ENCODE measurements around the gene FAM229B. TPM values are rescaled to one million over a fixed set of nuclear protein-coding genes. Genes with fewer than 3 reads are reported as not detected.

FAM229B gene
- total and polyA plus RNA-seq, 9 of the 15 experiments (the other 6 are each of a cell fraction or from before 2014, with no cell fraction given) = 3.3 to 17.4 (median 5.8) TPM

- TF ChIP-seq NR2C1 (IDR thresholded peaks at IDR 0.05) (peak; percentile 66; the same call in 1 of the 2 replicates), NR2C1 (tag; IDR thresholded peaks at IDR 0.05) (peak; percentile 71), ETV1 (tag; conservative IDR thresholded peaks at IDR 0.05; ENCODE audit: low read depth) (peak; percentile 31; the same call in 1 of the 2 replicates), TBP (optimal IDR thresholded peaks at IDR 0.05; ENCODE audit: low read depth, low read length) (peak; percentile 36), GABPB1 (CRISPR knock-in tag; IDR thresholded peaks at IDR 0.05) (0 out of 2 replicates have a peak, but pooled peaks have one; percentile 28), NCOR1 (IDR thresholded peaks at IDR 0.05) (0 out of 2 replicates have a peak, but pooled peaks have one; percentile 38), SAP30 (IDR thresholded peaks at IDR 0.05; ENCODE audit: borderline replicate concordance, insufficient read depth, low read depth, low read length, poor library complexity, severe bottlenecking) (no peak), MYNN (IDR thresholded peaks at IDR 0.05) (no peak), MYNN (CRISPR knock-in tag; IDR thresholded peaks at IDR 0.05) (no peak), SMARCA4 (IDR thresholded peaks at IDR 0.05) (0 out of 2 replicates have a peak, but pooled peaks have one; percentile 43), LCOR (CRISPR knock-in tag; IDR thresholded peaks at IDR 0.05) (0 out of 2 replicates have a peak, but pooled peaks have one; percentile 58), JUND (IDR thresholded peaks at IDR 0.05; ENCODE audit: borderline replicate concordance, low read depth, low read length) (0 out of 2 replicates have a peak, but pooled peaks have one; percentile 19), JUND (tag; IDR thresholded peaks at IDR 0.05; ENCODE audit: borderline replicate concordance, low read depth, low read length) (no peak; the same call in 2 of the 3 replicates), RAD21 (CRISPR knock-in tag; conservative IDR thresholded peaks at IDR 0.05 in 1 of 2, IDR thresholded peaks at IDR 0.05 in 1 of 2) (peak; percentile 86 to 89), ZNF766 (CRISPR knock-in tag; conservative IDR thresholded peaks at IDR 0.05) (peak; percentile 49; the same call in 1 of the 2 replicates), ZNF280A (IDR thresholded peaks at IDR 0.05; ENCODE audit: low read depth, partially characterized antibody) (no peak), TCF7 (IDR thresholded peaks at IDR 0.05; ENCODE audit: borderline replicate concordance) (no peak), SIN3A (IDR thresholded peaks at IDR 0.05; ENCODE audit: borderline replicate concordance in 2 of 2, control insufficient read depth in 1 of 2, low read depth in 2 of 2, low read length in 2 of 2) (0 out of 4 replicates have a peak, but pooled peaks of 1 of the 2 experiments have one; percentile 28), ID3 (CRISPR knock-in tag; IDR thresholded peaks at IDR 0.05) (no peak), ID3 (tag; IDR thresholded peaks at IDR 0.05) (peak; percentile 39; the same call in 1 of the 2 replicates), PHF8 (IDR thresholded peaks at IDR 0.05; ENCODE audit: borderline replicate concordance, low read length) (peak; percentile 17; the same call in 1 of the 2 replicates), EGR1 (conservative IDR thresholded peaks at IDR 0.05) (peak; percentile 69), MTA3 (IDR thresholded peaks at IDR 0.05; ENCODE audit: borderline replicate concordance) (no peak), VEZF1 (CRISPR knock-in tag; IDR thresholded peaks at IDR 0.05) (peak; percentile 44)
These were observed 44.1 kb upstream of the FAM229B start (continued) for GRCh38 chr6:112043032-112044007.
